Gastroesophageal sphincter (tissue), 3 donors: Measurements from ENCODE around the gene FXR2.

ENCODE experiments used
- POLR2A ChIP-seq, 2 donors: fragments of 450-650 bp; IDR thresholded peaks; one replicate each; pipeline ENCODE4 v1.6.1; 2017; ENCODE audit warnings: antibody characterized with exemption in 2 of 2, mild to moderate bottlenecking in 2 of 2, moderate library complexity in 1 of 2
- POLR2AphosphoS5 ChIP-seq: sonication (generic); formaldehyde crosslinking; IDR thresholded peaks from one replicate; pipeline ENCODE4 v1.6.1; 2017; ENCODE audit warnings: antibody characterized with exemption
- TF ChIP-seq, protein P1 (sequence below), 4 experiments: fragments of 200-600 bp in 2 of 4; fragments of 450-650 bp in 2 of 4; sonication (generic) in 1 of 4; IDR thresholded peaks; one replicate each; pipeline ENCODE4 v1.5.1; 2017 to 2019; ENCODE audit warnings: antibody characterized with exemption in 4 of 4, mild to moderate bottlenecking in 2 of 4, moderate library complexity in 2 of 4

DNA sequence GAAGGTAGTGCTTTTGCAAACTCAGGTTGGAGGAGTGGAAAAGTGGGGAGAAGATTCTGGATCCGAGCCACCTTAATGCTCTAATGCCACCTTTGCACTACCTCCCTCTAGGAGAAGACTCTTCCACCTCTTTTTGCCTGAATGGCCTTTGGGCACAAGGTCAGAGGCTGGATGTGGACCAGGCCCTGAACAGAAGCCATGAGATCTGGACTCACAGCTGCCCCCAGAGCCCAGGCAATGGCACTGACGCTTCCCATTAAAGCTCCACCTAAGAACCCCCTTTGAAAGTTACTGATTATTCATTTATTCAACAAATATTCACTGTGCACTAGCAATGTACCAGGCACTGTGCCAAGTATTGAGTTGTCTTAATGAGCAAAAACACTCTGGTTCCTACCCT is 18.4 kb upstream of the FXR2 start:
- TF ChIP-seq, protein P1, sequence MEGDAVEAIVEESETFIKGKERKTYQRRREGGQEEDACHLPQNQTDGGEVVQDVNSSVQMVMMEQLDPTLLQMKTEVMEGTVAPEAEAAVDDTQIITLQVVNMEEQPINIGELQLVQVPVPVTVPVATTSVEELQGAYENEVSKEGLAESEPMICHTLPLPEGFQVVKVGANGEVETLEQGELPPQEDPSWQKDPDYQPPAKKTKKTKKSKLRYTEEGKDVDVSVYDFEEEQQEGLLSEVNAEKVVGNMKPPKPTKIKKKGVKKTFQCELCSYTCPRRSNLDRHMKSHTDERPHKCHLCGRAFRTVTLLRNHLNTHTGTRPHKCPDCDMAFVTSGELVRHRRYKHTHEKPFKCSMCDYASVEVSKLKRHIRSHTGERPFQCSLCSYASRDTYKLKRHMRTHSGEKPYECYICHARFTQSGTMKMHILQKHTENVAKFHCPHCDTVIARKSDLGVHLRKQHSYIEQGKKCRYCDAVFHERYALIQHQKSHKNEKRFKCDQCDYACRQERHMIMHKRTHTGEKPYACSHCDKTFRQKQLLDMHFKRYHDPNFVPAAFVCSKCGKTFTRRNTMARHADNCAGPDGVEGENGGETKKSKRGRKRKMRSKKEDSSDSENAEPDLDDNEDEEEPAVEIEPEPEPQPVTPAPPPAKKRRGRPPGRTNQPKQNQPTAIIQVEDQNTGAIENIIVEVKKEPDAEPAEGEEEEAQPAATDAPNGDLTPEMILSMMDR (IDR thresholded peaks at IDR 0.05) = no peak
- TF ChIP-seq POLR2A (IDR thresholded peaks at IDR 0.05) (no peak), POLR2AphosphoS5 (no peak)
